ENCODE measurements around the gene SELENOO. TPM values are rescaled to one million over a fixed set of nuclear protein-coding genes. Genes with fewer than 3 reads are reported as not detected.

Gene SELENOO
- total and polyA plus RNA-seq, 9 donors = 10.8 to 21.1 (median 14.3) TPM

GRCh38 chr22:50171965-50172421 is 28.8 kb upstream of the SELENOO start:
- H3K4me1 ChIP-seq (ENCODE audit: control insufficient read depth, insufficient read depth, low read length) = no peaks in the 10 kb centered on the region
- 67% methylated on average over 11 of the region's 13 CpGs for WGBS (ENCODE audit: insufficient coverage)
- no peak overlapping the region for H3K27ac ChIP-seq (ENCODE audit: low read length)
- H3K9me3 ChIP-seq (replicated peaks; ENCODE audit: control insufficient read depth, low read depth, low read length) = no peaks in the 10 kb centered on the region
- no peaks in the 10 kb centered on the region for H3K36me3 ChIP-seq (ENCODE audit: control insufficient read depth, insufficient read depth, low read length)
- peaks cover 55% of the 10 kb centered on the region for H3K27me3 ChIP-seq (ENCODE audit: control insufficient read depth, insufficient read depth, low read length)
- DNase-seq = no peak
- H3K4me3 ChIP-seq (ENCODE audit: low read length) = no peak overlapping the region

GRCh38 chr22:50173311-50173982 is 27.4 kb upstream of the SELENOO start:
- Histone ChIP-seq H3K27ac (ENCODE audit: low read length) (no peak overlapping the region), H3K4me3 (ENCODE audit: low read length) (no peak overlapping the region), H3K4me1 (ENCODE audit: control insufficient read depth, insufficient read depth, low read length) (no peaks in the 10 kb centered on the region), H3K9me3 (replicated peaks; ENCODE audit: control insufficient read depth, low read depth, low read length) (no peaks in the 10 kb centered on the region), H3K36me3 (ENCODE audit: control insufficient read depth, insufficient read depth, low read length) (no peaks in the 10 kb centered on the region), H3K27me3 (ENCODE audit: control insufficient read depth, insufficient read depth, low read length) (peaks cover 56% of the 10 kb centered on the region)
- DNase-seq = no peak
- 66% methylated on average over 26 of the region's 26 CpGs for WGBS (ENCODE audit: insufficient coverage)

GRCh38 chr22:50173983-50174355 is 26.8 kb upstream of the SELENOO start:
- no peak for DNase-seq
- Histone ChIP-seq H3K27me3 (ENCODE audit: control insufficient read depth, insufficient read depth, low read length) (peaks cover 58% of the 10 kb centered on the region), H3K36me3 (ENCODE audit: control insufficient read depth, insufficient read depth, low read length) (no peaks in the 10 kb centered on the region), H3K4me1 (ENCODE audit: control insufficient read depth, insufficient read depth, low read length) (no peaks in the 10 kb centered on the region), H3K4me3 (ENCODE audit: low read length) (no peak overlapping the region), H3K27ac (ENCODE audit: low read length) (no peak overlapping the region), H3K9me3 (replicated peaks; ENCODE audit: control insufficient read depth, low read depth, low read length) (no peaks in the 10 kb centered on the region)
- 82% methylated on average over 6 of the region's 6 CpGs for WGBS (ENCODE audit: insufficient coverage)

- no peaks in the 10 kb centered on the region for H3K4me1 ChIP-seq (ENCODE audit: control insufficient read depth, insufficient read depth, low read length)
- H3K36me3 ChIP-seq (ENCODE audit: control insufficient read depth, insufficient read depth, low read length) = no peaks in the 10 kb centered on the region
- no peak overlapping the region for H3K4me3 ChIP-seq (ENCODE audit: low read length)
- H3K9me3 ChIP-seq (replicated peaks; ENCODE audit: control insufficient read depth, low read depth, low read length) = no peaks in the 10 kb centered on the region
- WGBS (ENCODE audit: insufficient coverage) = 85% methylated on average over 27 of the region's 27 CpGs
- no peak for DNase-seq
- no peak overlapping the region for H3K27ac ChIP-seq (ENCODE audit: low read length)
- H3K27me3 ChIP-seq (ENCODE audit: control insufficient read depth, insufficient read depth, low read length) = peaks cover 51% of the 10 kb centered on the region
Measured at GRCh38 chr22:50174382-50175190, 26.2 kb upstream of the SELENOO start.

- WGBS (ENCODE audit: insufficient coverage) = 33% methylated on average over 2 of the region's 6 CpGs
Measured at GRCh38 chr22:50175191-50175461, 25.7 kb upstream of the SELENOO start.

GRCh38 chr22:50175921-50176849 is 24.6 kb upstream of the SELENOO start:
- Histone ChIP-seq H3K27me3 (ENCODE audit: control insufficient read depth, insufficient read depth, low read length) (peaks cover 41% of the 10 kb centered on the region), H3K36me3 (ENCODE audit: control insufficient read depth, insufficient read depth, low read length) (no peaks in the 10 kb centered on the region), H3K9me3 (replicated peaks; ENCODE audit: control insufficient read depth, low read depth, low read length) (no peaks in the 10 kb centered on the region), H3K27ac (ENCODE audit: low read length) (no peak overlapping the region), H3K4me1 (ENCODE audit: control insufficient read depth, insufficient read depth, low read length) (no peaks in the 10 kb centered on the region), H3K4me3 (ENCODE audit: low read length) (no peak overlapping the region)
- DNase-seq = no peak
- WGBS (ENCODE audit: insufficient coverage) = 67% methylated on average over 22 of the region's 27 CpGs

More at GRCh38 chr22:50175191-50175461, 25.7 kb upstream of the SELENOO start:
- no peak for DNase-seq
- no peaks in the 10 kb centered on the region for H3K9me3 ChIP-seq (replicated peaks; ENCODE audit: control insufficient read depth, low read depth, low read length)
- no peak overlapping the region for H3K27ac ChIP-seq (ENCODE audit: low read length)
- H3K4me1 ChIP-seq (ENCODE audit: control insufficient read depth, insufficient read depth, low read length) = no peaks in the 10 kb centered on the region
- no peak overlapping the region for H3K4me3 ChIP-seq (ENCODE audit: low read length)
- no peaks in the 10 kb centered on the region for H3K36me3 ChIP-seq (ENCODE audit: control insufficient read depth, insufficient read depth, low read length)
- H3K27me3 ChIP-seq (ENCODE audit: control insufficient read depth, insufficient read depth, low read length) = peaks cover 48% of the 10 kb centered on the region

GRCh38 chr22:50176850-50177536 is 23.8 kb upstream of the SELENOO start:
- no peak overlapping the region for H3K4me3 ChIP-seq (ENCODE audit: low read length)
- H3K27me3 ChIP-seq (ENCODE audit: control insufficient read depth, insufficient read depth, low read length) = peaks cover 33% of the 10 kb centered on the region
- H3K4me1 ChIP-seq (ENCODE audit: control insufficient read depth, insufficient read depth, low read length) = no peaks in the 10 kb centered on the region
- 92% methylated on average over 75 of the region's 76 CpGs for WGBS (ENCODE audit: insufficient coverage)
- no peak for DNase-seq
- no peaks in the 10 kb centered on the region for H3K9me3 ChIP-seq (replicated peaks; ENCODE audit: control insufficient read depth, low read depth, low read length)
- H3K36me3 ChIP-seq (ENCODE audit: control insufficient read depth, insufficient read depth, low read length) = no peaks in the 10 kb centered on the region
- no peak overlapping the region for H3K27ac ChIP-seq (ENCODE audit: low read length)

GRCh38 chr22:50177537-50178470 is 23.0 kb upstream of the SELENOO start:
- Histone ChIP-seq H3K4me1 (ENCODE audit: control insufficient read depth, insufficient read depth, low read length) (no peaks in the 10 kb centered on the region), H3K4me3 (ENCODE audit: low read length) (no peak overlapping the region), H3K27ac (ENCODE audit: low read length) (no peak overlapping the region), H3K36me3 (ENCODE audit: control insufficient read depth, insufficient read depth, low read length) (no peaks in the 10 kb centered on the region), H3K9me3 (replicated peaks; ENCODE audit: control insufficient read depth, low read depth, low read length) (no peaks in the 10 kb centered on the region), H3K27me3 (ENCODE audit: control insufficient read depth, insufficient read depth, low read length) (peaks cover 28% of the 10 kb centered on the region)
- WGBS (ENCODE audit: insufficient coverage) = 51% methylated on average over 70 of the region's 98 CpGs
- DNase-seq = no peak

- no peak for DNase-seq
- Histone ChIP-seq H3K36me3 (ENCODE audit: control insufficient read depth, insufficient read depth, low read length) (no peaks in the 10 kb centered on the region), H3K4me3 (ENCODE audit: low read length) (no peak overlapping the region), H3K27ac (ENCODE audit: low read length) (no peak overlapping the region), H3K27me3 (ENCODE audit: control insufficient read depth, insufficient read depth, low read length) (peaks cover 27% of the 10 kb centered on the region), H3K9me3 (replicated peaks; ENCODE audit: control insufficient read depth, low read depth, low read length) (no peaks in the 10 kb centered on the region), H3K4me1 (ENCODE audit: control insufficient read depth, insufficient read depth, low read length) (no peaks in the 10 kb centered on the region)
- WGBS (ENCODE audit: insufficient coverage) = 17% methylated on average over 22 of the region's 22 CpGs
Measured at GRCh38 chr22:50178471-50178864, 22.3 kb upstream of the SELENOO start.

Measured in muscle of leg (tissue), 11 donors.